Measurements from ENCODE around the gene INPP1.
A peak's percentile ranks its signal among the peaks of the same experiment; 100 is the strongest.

The INPP1 gene

GRCh38 chr2:190360965-190361364, 17.6 kb downstream of the INPP1 start:
- no peak for DNase-seq

- DNase-seq, result no peak
Observed at GRCh38 chr2:190361572-190361971, 18.2 kb downstream of the INPP1 start.

- DNase-seq, result no peak
Observed at GRCh38 chr2:190362894-190363293, 19.5 kb downstream of the INPP1 start.

- no peak for DNase-seq
Observed at GRCh38 chr2:190365499-190366204, 22.3 kb downstream of the INPP1 start.

- no peak for DNase-seq
Observed at GRCh38 chr2:190366248-190366753, 22.9 kb downstream of the INPP1 start.

GRCh38 chr2:190367091-190367490, 23.7 kb downstream of the INPP1 start:
- DNase-seq, result no peak

GRCh38 chr2:190369635-190370034, 26.2 kb downstream of the INPP1 start:
- DNase-seq, result no peak

GRCh38 chr2:190376083-190376482, 32.7 kb downstream of the INPP1 start:
- no peak for DNase-seq

- DNase-seq, result no peak
Observed at GRCh38 chr2:190376591-190377245, 33.3 kb downstream of the INPP1 start.

- no peak for DNase-seq
Observed at GRCh38 chr2:190378880-190379237, 35.5 kb downstream of the INPP1 start.

GRCh38 chr2:190379249-190379964, 36.0 kb downstream of the INPP1 start:
- no peak for DNase-seq

- DNase-seq, result no peak
Observed at GRCh38 chr2:190380962-190381412, 37.6 kb downstream of the INPP1 start.

GRCh38 chr2:190382851-190383250, 39.5 kb downstream of the INPP1 start:
- DNase-seq, result peak in 6 of 51 donors; percentile 1 to 63 (median 8)

- DNase-seq, result no peak
Observed at GRCh38 chr2:190387422-190387821, 44.0 kb downstream of the INPP1 start.

GRCh38 chr2:190396271-190396670, 52.9 kb downstream of the INPP1 start:
- DNase-seq, result no peak

- DNase-seq, result no peak
Observed at GRCh38 chr2:190402986-190403603, 59.7 kb downstream of the INPP1 start.

- DNase-seq, result peak in 2 of 51 donors; percentile 19 to 30
Observed at GRCh38 chr2:190404487-190404886, 61.1 kb downstream of the INPP1 start.

GRCh38 chr2:190405070-190405469, 61.7 kb downstream of the INPP1 start:
- DNase-seq, result no peak

- DNase-seq, result no peak
Observed at GRCh38 chr2:190405995-190406394, 62.6 kb downstream of the INPP1 start.

GRCh38 chr2:190406805-190407204, 63.4 kb downstream of the INPP1 start:
- no peak for DNase-seq

- DNase-seq, result peak in 2 of 51 donors; percentile 38 to 72
Observed at GRCh38 chr2:190407246-190407661, 63.9 kb downstream of the INPP1 start.

All from hypothalamus (tissue), 51 donors.